Stimulated activated CD4-positive, alpha-beta T cell treated with anti-CD3 and anti-CD28 coated beads, Interleukin-4, amount 100 ng/mL, for 24 hours (primary cell): ENCODE data around the gene FUCA2.

Source experiments
- DNase-seq: peaks from one replicate; pipeline ENCODE4 v3.0.0-alpha.2; 2020

Gene FUCA2, protein sequence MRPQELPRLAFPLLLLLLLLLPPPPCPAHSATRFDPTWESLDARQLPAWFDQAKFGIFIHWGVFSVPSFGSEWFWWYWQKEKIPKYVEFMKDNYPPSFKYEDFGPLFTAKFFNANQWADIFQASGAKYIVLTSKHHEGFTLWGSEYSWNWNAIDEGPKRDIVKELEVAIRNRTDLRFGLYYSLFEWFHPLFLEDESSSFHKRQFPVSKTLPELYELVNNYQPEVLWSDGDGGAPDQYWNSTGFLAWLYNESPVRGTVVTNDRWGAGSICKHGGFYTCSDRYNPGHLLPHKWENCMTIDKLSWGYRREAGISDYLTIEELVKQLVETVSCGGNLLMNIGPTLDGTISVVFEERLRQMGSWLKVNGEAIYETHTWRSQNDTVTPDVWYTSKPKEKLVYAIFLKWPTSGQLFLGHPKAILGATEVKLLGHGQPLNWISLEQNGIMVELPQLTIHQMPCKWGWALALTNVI

DNA sequence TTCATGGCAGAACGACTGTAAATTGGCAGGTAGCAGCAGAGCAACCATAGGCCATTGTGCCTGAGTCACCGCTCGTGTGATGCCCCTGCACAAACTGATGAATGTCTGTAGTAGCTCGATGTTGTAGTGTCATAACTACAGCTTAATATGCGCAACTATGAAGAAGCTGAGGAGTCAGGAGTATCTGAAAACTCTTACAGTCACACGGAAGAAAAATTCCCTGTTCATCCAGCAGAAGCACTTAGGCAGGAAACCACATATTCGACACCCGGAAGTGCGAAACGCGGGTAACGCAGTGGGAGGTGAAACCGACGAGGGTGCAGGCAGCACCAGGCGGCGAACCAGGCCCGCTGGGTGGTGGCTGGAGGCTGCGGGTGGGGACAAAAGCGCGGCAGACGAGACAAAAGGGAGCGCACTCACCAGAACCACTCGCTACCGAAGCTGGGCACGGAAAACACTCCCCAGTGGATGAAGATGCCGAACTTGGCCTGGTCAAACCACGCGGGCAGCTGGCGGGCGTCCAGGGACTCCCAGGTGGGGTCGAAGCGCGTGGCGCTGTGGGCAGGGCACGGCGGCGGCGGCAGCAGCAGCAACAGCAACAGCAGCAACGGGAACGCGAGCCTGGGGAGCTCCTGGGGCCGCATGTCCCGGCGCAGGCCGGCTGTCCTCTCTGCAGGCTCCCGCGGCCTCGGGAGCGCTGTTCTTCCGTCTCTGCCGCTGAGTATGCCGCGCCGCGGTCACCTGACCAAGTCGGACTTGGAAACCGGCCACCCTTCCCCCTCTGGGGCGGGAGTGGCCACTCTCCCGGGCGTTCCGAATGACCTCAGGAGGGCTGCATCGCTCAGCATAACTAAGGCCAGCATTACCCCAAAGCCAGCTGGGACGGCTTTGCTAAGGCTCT is at the start of gene FUCA2:
Gene FUCA2, minus strand, starts transcription at position 730 of the 901 bp plus-strand sequence. Its CDS starts 86 bp downstream, at position 644.
- DNase-seq: peak; percentile 76

DNA sequence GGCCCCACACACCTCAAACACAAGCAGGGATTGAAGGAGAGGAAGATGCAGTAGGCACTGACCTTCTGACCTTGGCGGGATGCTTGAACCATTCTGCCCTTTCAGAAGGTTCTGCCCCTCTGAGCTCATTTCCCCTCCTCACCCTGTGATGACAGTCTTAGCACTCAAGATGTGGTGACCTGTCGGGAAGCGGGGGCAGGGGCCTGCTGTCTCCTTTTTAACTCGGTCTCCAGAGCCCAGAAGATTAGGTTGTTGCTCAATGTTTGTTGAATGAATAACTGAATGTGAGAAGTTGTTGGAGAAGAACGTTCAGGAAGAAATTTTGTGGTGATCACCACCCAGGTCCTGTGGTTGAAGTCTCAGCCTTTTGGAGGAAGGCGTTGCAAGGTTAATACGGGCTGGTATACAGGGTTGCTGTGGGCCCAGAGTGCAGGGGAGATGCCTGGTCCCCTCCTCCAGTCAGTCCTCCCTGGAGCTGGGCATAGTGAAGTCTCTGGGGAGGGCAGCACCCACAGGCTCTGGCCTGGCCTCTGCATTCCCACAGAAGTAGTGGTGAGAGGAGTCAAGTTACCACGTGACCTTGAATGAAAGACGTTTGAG is 49.7 kb upstream of the FUCA2 start:
- no peak for DNase-seq

DNA sequence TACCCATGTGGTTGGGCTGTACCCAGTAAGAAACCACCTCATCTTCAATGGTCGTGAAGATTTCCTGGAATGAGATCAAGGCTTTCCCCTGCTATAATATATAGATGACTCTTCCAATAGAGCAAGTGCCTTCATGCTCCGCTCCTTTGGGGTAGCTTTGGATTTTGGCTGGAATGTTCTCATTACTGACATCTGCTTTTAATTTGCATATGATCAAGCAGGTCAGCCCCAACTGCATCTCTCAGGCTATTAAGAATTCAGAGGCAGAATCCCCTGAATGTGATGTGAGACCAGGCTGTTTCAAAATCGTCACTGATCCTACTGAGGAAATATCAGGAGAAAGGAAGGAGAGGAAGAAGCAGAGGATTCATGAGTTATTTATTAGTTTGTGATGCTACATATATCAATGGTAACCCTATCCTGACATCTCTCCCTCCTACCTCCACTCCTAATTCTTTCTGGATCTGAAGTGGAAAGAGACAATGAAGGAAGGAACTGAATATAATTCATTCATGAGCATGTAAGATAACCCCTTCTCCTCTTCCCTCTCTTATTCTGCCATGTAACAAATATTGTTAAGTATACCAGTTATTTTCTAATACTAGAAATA is 47.6 kb upstream of the FUCA2 start:
- no peak for DNase-seq

DNA sequence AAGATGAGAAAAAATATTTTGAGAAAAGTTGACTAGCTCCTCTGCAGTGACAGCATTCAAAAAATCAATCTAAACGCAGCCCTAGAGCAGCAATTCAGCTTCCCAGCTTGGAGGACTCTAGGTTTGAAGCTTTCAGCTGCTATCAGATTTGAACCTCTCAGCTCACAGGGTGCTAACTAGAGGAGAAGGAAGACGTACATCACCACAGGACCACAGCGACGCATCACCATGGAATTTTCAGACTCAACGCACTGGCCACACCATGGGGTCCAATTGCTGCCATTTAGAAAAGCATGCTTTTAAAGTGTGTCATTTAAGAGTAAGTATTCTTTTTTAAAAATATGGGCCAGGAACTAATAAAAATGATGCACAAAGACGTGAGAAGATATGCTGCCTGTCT is 45.0 kb upstream of the FUCA2 start:
- DNase-seq: no peak

DNA sequence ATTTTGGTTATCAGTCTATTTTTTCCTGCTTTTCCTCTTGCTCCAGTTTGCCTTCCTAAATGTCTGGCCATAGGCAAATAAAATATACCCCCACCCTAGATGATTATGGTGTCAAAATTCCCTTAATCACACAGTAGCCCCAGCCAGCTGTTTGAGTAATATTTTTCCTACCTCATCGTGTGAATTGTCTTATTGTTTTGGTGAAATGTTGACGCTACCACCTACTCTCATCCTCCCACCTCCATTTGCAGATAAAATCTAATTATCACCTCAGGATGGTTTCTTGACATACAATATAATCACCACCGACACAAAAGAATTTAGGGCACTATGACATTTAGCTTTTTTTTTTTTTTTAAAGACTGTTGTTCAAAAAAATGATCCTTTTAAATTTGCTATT is 44.1 kb upstream of the FUCA2 start:
- DNase-seq: no peak

DNA sequence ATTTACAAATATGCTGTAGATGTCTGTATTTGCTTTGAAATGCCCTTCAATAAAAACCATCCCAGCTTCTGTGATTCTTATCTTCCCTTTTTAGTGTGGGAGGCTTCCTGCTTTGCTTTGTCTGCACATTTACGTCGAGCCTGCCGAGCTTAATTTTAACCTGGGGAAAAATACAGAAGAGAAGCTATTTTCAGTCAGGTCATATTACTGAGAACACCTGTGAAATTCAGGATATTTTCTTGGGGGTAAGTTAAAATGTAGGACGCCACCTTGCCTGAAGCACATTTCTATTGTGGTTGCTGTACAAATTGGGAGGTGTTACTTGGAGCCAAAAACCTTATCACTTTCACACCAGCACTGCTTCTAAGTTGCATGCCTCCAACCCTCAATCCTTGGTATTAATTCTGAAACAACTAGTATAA is 43.6 kb upstream of the FUCA2 start:
- no peak for DNase-seq

DNA sequence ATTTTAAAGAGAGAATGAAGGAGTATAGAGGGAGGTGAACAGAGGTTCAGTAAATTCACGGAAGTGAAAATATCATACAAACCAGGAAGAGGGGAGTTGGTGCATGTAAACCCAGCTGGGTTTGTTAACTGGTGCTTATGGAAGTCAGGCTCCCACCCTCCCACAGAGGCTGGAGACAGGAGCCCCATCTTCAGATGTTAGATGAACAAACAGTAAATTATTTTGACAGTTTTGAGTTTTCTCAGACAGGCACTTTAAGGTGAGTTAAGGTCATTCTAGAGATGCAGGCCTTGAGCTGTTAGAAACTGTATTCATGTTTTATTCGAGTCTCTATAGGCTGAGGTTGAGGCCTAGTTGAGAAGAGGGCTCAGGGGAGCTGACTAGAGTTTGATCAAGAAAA is 41.8 kb upstream of the FUCA2 start:
- DNase-seq: no peak

DNA sequence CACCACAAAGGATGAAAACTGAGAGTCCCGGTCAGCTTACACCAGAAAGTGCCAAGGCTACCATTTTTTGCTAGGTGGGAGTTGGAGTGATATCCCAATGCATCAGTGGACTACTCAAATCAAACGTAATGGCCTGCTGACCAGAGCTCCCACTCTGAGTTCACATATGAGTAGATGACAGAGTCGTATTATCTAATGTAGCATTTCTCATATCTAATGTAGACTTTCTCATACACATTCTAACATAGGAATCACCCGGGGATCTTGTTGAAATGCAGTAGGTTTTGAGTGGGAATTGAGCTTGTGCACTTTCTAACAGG is 38.4 kb upstream of the FUCA2 start:
- DNase-seq: no peak

DNA sequence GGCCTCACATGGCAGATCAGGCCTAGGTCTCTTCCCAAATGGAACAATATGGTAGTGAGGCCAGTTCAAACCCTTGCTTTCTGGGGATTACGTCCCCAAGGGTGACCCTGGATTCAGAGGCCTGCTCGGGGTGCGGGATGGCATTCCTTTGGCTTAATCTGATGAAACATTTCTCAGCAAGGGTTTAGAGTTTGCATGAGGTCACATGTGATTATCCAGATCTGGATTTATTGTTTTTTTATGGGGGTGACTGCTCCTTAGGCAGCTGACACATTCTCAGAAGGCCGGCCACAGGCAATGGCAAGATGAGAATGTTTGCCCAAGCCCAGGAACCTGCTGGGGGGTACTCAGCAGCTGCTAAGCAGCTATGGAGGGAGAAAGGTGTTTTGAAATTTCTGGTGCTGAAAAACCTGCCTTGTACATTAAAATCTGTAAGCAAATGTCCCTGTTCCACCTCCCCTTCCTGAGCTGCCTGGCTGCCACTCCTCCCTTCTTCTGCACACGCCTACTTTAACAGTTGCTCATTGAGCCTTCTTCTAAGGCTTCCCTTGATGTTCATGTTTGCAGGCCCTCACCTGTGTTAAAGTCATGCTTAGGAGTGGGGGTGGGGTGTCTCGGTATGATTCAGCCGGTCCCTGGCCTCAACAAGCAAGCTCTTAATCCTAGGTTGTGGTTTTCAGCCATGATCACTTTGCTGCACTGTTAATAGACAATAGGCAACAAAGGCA is 37.9 kb upstream of the FUCA2 start:
- DNase-seq: peak; percentile 62

DNA sequence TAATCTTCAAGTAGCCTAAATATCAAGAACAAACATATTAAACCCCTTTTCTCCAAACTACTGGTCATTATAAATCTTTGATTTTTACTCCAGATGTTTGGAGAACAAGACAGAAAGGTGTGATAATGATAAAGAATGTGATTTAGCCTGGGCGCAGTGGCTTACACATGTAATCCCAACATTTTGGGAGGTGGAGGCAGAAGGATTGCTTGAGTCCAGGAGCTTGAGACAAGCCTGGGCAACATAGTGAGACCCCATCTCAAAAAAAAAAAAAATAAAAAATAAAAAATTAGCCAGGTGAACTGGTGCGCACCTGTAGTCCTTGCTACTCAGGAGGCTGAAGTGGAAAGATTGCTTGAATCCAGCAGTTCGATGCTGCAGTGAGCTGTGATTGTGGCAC is 35.1 kb upstream of the FUCA2 start:
- DNase-seq: no peak

DNA sequence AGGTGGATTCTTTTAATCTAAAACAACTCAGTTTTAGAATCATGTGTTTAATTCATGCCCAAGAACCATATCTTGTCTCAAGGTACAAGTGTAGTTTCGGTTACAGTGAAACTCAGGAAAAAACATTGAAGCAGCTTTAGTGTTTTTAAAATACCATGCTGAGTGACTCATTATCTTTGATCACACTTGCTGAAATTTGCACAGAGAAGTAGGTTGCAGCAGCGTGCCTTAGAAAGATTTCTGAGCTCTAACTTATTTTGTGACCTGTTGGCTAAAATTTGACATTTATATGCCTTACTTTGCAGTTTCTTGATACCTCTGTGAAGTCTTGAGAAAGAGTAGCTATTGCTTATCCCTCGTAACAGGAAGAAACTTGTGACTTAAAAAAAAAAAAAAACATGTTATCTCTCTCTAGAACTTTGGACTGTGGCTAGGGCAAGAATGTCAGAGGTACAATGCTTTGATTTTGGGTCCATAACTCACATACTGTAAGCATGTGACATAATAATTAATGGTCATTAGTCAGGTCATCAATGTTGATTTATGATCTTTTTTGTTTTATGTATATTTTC is 34.5 kb upstream of the FUCA2 start:
- DNase-seq: no peak

DNA sequence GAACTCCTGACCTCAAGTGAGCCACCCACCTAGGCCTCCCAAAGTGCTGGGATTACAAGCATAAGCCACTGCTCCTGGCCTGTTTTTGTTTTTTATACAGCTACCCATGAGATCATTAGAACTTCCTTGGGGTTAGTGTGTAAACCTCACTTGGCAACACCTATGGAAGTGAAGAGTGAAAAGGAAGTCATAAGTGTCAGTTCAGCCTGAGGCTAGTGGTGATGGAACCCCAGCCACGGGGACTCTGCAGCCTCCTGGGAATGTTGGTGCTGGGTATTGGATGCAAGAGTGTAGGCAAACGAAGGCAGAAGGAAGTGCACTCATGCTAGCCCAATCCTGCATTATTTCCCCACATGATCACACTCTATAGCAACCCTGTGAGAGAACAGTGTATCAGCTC is 33.6 kb upstream of the FUCA2 start:
- DNase-seq: no peak

DNA sequence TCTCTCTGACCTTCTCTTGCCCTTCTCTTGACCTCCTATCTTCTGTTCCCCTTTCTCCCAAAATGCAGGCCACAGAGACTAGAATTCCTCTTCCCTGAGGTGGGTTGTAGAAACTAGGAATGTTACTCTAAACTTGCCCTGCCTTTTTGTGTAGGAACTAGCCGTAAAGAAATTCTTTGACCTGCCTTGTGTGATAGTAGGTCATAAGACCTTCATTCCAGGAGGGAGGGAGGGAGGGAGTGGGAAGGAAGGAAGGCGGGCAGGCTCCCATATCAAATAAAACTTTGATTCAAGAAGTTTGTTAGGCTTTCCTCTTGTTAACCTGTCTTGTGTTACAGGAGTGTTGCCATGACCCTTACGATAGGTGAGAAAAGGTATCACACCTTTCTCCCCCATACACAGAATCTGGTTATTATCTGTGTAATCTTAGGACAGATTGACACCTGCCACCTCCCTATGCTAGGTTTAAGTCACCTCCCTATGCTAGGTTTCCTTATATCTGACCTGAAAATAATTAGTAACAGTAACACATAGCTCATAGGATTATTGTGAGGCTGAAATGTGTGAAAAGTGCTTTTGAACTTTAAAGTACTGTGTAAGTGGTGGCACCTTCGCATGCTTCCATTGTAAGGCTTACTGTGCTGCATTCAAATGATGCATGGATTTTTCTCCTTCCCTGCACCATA is 32.6 kb upstream of the FUCA2 start:
- no peak for DNase-seq

DNA sequence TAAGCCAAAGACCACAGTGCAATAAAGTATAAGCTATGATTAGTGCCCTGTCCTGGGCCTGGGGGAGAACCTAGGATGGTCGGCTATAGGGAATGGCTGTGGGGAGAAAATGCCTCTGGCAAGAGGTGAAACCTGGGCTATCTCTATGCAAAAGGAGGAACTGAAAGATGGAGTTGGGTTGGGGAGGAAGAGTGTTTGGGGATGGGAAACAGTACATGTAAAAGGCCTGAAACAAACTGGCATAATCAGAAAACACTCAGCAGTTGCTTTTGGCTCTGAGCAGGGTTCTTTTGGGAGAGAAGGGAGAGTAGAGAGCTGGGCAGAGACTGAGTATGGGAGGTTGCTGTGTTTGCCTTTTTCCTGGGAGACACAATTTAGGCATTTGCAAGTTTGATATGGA is 31.9 kb upstream of the FUCA2 start:
- DNase-seq: no peak

DNA sequence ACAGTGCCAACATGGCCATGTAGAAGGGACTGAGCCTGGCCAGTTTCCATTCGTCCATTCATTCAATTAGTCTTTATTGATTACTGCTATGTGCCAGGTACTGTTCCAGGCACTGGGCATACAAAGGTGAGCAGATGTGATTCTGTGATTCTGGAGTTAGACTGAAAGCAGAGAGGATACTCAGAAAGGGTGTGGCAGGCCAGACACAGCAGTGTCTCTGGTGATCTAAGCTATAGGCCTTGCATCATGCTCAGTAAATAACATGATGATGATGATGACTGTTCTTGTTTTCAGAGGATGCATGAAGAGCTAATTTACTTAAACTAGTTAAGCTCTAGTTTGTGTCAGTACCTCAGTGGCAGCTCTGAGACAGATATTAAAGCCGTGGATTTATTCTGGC is 31.4 kb upstream of the FUCA2 start:
- DNase-seq: no peak

DNA sequence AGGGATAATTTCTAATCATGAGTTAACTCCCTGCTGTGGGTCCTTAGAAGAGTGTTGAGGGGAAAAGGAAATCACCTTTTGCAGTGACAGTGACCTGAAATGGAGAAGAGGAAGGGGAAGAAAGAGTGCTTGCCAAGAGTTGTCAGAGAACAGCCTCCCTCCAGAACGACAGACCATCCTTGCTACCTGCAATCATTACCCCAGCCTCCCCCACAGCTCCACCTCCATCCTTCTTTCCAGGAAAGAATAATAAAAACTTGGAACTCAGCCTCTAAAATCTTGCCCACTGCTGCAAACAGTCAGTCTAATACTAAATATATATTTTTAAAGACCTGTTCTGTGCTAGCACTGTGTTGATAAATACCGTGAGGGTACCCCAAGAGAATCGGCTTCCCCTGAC is 28.7 kb upstream of the FUCA2 start:
- DNase-seq: no peak

DNA sequence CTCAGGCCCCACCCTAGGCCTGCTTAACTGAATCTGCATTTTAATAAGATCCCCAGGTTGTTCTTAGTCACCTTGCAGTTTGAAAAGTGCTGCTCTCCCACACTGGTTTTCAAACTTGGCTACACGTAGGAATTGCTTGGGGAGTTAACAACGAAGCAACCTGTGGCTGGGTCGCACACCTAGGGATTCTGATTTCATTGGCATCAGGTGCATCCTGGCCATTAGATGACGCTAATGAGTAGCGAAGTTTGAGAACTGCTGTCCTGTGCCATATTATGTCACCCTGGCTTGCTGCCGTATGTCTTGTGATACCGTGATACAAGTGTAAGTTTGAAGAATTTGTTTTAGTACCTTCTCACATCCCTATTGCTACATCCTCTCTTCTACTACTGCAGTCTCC is 28.2 kb upstream of the FUCA2 start:
- peak; percentile 25 for DNase-seq

DNA sequence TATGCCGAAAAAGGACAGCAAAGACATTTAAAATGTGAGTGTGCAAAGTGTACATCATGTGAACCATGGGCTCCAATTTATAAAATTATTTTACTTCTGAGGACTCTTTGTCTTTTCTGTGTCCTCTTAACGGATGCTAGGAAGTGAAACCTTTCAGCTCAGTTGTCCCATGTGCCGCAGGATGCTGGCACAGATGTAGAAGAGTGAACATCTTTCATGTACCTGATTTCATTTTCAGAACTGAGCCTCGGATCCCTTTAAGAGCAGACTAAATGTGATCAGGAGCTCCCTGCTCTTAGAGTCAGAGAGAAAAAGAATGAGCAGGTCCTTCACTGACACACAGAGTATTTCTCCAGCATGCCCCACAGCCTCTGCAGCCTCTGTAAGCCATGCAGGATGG is 27.6 kb upstream of the FUCA2 start:
- no peak for DNase-seq

DNA sequence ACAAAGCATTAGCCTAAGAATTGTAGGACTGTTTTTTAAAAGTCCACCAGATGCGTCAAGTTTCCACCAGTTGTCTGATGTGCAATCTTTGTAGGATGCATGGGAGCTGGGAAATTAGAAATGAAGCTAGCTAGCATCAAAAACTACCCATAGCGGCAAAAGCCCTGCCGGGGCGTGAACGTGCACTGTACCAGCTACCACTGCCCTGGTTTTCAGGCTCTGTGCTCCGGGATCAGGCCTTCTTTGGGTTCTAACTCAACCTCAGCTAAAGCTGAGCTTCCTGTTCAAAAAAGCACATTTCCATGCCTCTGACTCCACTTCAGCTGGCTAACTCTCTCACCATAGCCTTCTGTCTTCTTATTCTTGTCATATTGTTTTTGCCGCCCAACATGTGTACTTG is 26.9 kb upstream of the FUCA2 start:
- no peak for DNase-seq

DNA sequence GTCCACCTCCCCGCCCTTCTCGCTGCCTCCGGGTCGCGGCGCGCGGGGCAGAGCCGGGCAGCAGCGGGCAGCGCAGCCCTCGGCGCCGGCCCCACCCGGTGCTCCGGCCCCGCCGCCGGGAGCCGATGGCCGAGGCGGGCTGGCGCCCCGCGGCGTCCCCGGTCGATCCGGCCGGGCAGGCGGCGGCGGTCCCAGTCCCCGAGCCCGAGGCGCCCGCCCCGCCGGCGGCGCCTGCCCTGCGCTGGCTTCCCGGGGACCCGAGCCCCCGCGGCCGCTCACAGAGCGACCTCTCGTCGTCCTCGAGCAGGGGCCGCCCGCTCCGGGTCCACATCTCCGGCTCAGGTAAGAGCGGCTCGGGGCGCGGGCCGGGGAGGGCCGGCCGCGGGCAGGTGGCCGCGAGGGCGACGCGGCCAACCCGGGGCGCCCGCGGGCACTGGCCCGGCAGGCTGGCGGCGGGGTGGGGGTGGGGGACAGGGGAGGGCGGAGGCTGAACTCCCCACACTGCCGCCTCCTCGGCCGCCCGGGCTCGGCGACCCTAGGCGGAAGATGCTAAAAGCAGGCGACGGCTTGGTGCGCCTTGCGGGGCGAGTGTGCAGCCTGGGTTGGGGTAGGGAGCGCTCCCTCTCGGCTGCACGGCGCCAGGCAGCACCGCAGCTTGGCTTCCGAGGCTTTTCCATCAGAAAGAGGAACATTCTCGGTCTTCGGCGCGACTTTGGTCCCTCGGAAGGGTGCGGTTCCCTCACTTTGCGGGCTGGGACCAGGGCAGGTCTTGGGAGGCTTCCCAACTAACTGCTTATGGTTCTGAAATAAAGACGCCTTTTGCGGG is 25.6 kb upstream of the FUCA2 start:
- peak; percentile 59 for DNase-seq

DNA sequence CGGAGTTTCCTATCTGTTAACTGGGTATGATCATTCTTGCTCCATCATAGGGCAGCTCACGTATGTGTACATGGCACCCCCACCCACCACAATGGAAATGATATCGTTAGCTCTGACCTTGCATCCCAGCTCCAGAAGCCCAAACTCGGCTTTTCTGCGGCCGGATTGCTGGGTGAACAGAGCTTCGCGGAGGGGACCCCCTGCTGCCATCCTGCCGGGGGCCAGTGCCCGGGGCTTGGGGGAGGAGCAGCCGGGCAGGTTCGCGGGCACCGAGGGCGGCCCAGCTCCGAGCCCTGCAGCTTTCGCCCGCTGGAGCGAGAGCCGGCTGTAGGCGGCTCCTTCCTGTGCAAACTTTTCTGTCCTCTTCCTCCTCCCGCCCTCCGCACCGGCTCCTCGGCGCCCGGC is 24.9 kb upstream of the FUCA2 start:
- DNase-seq: peak; percentile 54
